Fibroblast of lung (primary cell): ENCODE results near the gene CRLF1.

Source experiments
- CTCF ChIP-seq, 2 donors: IDR thresholded peaks in 1 of 2; conservative IDR thresholded peaks in 1 of 2; 1 replicate in 1 of 2; 2 replicates in 1 of 2; pipeline ENCODE4 v1.5.1; 2011 to 2012; ENCODE audit warnings: low read length in 2 of 2, control low read depth in 1 of 2, inconsistent platforms in 1 of 2, low read depth in 1 of 2, mild to moderate bottlenecking in 1 of 2
- EZH2 ChIP-seq: IDR thresholded peaks from 2 replicates; pipeline ENCODE4 v1.5.1; 2012; ENCODE audit warnings: low read length, control low read depth, mild to moderate bottlenecking; ENCODE audit errors: missing control alignments

GRCh38 chr19:18650468-18651041, 44.0 kb upstream of the CRLF1 start:
- TF ChIP-seq CTCF (conservative IDR thresholded peaks at IDR 0.05 in 1 of 2, IDR thresholded peaks at IDR 0.05 in 1 of 2; ENCODE audit: low read depth in 1 of 2, low read length in 2 of 2) (no peak), EZH2 (no peak)
